Sciatic nerve (tissue), 2 donors: ENCODE results near the gene SREK1. TPM values are rescaled to one million over a fixed set of nuclear protein-coding genes. Genes with fewer than 3 reads are reported as not detected.

Experiments used
- ATAC-seq: fragments of 200-7000 bp; cut with Tn5 transposase; one replicate; pipeline ENCODE4 v1.9.1; 2020; ENCODE audit warnings: mild to moderate bottlenecking, moderate library complexity
- DNase-seq: peaks from one replicate; pipeline ENCODE4 v3.0.0-alpha.2; 2020; ENCODE audit warnings: low spot score
- intact Hi-C: fragments of 100-400 bp; cut with DNase I; formaldehyde crosslinking; loops from one replicate; pipeline ENCODE4 v1.14.2; 2022
- total RNA-seq: library from RNA; stranded (reverse); fragmentation: NEBNext Ultra II Directional; extraction: Animal tissue kit (Norgen Biotek cat#: 25700); gene quantifications from one replicate; pipeline ENCODE4 v1.2.1, GENCODE V29; 2021
- donor health status: DM: no; HTN: no; CAD: no.
- donor health status: DM: no; HTN: no; CAD: no.

SREK1 gene
- total RNA-seq, 1 donor from 2014 or later, result 98.9 TPM

DNA sequence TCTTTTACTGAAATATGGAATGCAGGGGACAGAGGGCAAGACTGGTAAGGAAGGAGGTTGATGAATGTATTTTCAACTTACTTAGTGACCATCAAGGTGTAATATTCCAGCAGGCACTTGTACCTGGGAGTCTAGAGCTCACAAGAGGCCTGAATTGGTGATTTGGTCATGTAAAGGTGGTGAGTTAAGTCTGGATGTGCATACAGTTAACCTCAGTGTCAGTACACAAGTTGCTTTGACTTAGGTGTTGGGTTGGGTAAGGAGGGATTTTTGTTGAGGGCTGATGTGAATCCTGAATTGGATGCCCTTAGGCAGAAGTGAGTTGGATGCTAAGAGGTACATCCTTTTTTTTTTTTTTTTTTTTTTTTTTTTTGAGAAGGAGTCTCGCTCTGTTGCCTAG lies 7.4 kb downstream of the SREK1 start:
- ATAC-seq (no peak), DNase-seq (no peak)
- intact Hi-C loops, result no loop called here

DNA sequence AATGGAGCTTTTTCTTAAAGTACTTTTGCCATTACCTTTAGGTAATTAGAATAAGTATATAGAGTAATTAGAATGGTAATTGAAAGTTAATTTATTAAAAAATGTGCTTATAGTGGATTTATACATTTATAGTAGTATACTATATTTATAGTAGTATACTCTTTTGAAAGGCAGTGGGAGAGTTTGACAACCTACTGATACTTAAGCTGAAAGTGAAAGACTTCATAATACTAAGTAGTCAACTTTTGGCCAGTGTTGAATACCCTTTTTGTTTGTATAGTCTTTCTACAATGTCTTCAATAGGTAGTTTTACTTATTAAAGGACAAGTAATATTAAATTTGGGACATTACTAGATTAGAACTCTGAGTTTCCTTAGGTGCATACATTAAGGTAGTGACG lies 12.9 kb downstream of the SREK1 start:
- ATAC-seq, result no peak
- no peak for DNase-seq
- intact Hi-C loops, result no loop called here

DNA sequence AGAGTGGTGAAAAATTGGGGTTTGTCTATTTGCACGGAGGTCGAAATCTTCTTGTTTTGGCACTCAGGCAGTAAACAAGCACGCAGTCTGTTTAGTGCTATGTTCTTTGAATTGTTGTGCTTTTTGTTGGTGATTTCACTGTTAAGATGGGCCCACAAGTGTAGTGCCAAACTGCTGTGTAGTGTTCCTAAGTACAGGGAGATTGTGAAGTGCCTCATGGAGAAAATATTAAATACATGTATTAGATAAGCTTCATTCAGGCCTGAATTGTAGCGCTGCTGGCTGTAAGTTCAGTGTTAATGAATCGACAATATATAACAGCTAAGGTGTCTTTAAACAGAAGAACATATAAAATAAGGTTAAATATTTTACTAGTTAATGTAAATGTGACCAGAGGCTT lies 17.3 kb downstream of the SREK1 start:
- intact Hi-C loops, result no loop called here
- DNase-seq (no peak), ATAC-seq (no peak)

DNA sequence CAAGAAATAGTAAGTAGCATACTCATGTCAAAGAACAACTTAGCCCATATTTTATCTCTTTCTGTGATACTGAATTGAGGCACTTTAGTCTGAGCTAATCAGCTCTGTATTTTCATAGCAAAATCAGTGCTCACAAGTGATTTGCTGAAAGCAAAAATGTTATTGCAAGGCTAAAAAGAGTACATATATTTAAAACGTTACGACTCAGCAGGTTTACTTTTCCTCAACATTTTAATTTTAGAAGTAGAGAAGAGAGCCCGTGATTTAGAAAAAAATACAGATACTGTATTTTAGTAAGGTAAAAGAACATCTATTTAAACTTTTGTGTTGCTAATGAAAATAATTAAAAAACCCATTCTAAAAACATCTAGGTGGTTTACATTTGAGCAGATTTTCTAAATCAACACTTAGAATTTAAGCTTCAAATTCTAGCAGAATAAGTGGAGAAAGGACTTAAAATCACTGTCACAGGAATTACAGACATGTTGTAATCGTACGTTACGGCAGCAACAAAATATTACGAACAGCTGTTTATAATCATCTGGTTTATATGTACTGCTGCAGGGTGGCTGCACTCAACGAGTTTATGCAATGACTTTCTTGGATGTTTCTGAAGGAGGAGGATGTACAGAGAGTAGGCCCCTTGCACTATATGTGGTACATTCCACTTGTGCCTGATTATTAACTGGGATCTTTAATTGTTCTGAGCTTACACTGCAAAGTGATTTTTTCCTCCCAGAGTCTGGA lies 20.1 kb downstream of the SREK1 start:
- intact Hi-C loops, result no loop called here
- no peak for ATAC-seq

DNA sequence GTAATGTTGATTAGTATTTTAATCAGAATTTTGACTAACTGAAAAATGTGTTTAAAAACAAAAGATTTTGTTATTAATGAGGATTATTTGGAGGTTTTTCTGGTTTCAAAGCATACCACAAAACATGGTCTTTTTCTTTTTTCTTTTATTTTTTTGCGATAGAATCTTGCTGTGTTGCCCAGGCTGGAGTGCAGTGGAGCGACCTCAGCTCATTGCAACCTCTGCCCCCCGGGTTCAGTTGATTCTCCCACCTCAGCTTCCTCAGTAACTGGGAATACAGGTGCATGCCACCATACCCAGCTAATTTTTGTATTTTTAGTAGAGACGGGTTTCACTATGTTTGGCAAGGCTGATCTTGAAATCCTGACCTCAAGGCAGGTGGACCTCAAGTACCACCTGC lies 24.1 kb downstream of the SREK1 start:
- DNase-seq (no peak), ATAC-seq (no peak)
- intact Hi-C loops, result no loop called here

More for the DNA sequence above, 20.1 kb downstream of the SREK1 start:
- no peak for DNase-seq

DNA sequence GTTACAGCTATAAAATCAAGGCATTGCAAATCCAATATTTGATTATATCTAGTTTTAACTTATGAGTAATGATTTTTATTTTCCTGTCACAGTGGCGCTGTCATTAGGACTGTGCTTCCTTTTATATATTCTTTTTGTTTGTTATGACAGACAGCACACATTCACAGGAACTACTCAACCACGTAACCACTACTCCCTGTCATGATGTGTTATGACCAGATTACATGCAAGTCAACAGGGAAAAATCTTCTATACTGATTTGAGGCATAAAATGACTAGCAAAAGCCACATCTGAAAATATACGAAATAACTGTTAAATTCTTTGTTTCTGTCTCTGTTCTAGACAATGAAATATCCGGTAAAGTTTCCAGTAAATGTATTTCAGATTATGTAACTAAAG lies 25.4 kb downstream of the SREK1 start:
- DNase-seq, result no peak
- ATAC-seq, result no peak
- intact Hi-C loops, result no loop called here

DNA sequence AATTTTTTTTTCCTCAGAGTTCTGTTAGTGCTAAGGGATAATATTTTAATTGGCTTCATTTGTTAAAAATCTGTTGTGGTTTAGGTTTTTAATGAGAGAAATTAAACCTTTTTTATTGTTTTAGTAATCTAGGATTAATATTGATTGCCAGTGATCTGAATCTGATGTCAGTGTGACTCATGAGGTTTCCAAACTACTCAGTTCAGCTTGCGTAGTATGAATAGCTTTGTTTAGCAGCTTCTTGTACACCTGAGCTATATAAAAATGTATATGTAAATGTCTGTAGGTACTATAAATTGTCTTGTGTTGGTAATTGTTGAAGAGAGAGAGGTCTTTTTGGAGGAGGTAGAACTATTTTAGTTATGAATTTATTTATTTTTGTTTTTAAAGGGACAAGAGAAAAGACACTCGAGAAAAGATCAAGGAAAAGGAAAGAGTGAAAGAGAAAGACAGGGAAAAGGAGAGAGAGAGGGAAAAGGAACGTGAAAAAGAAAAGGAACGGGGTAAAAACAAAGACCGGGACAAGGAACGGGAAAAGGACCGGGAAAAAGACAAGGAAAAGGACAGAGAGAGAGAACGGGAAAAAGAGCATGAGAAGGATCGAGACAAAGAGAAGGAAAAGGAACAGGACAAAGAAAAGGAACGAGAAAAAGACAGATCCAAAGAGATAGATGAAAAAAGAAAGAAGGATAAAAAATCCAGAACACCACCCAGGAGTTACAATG lies 26.3 kb downstream of the SREK1 start:
- no peak for DNase-seq
- no peak for ATAC-seq
- intact Hi-C loops, result no loop called here

DNA sequence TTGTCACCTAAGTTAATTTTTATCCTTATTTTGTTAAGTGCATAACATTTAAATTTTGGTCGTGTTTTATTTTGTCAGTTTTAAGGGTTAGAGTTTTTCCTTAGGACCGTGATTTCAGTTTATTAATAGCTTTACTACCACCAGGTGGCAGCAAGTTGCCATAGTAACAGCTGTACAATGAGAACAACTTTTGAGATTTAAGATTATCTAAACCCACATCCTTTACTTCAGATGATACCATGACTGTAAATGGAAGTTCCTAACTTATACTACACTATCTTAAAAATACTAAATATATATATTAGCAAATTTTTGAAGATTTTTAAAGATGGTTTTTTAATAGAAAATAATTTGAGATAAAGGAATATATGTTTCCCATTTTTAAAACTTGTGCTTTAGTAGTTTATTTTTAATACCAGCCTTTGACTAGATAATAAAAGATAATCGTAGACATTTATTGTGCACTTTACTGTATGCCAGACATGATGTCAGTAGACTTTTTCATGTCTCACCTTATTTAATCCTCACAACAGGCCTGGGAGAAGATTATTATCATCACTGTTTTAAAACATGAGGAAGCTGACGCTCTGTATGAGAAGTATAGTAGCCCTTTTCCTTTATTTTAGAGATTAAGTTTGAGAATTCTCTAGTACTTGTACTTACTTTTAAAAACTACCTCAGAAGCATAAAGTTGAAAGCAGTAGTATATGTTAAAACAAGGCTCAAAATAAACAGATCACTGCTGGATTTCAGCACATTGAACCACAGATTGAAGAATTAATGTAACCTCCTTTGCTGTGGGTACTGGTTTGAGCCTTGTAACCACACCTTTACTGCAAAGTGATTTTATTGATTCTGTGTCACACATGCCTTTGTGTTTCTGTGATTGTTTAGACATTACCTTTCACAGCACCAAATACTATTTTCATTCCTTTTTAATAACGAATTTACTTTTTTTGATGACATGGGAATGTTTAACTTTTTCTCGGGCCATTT lies 27.5 kb downstream of the SREK1 start:
- DNase-seq (no peak), ATAC-seq (peak; percentile 48)
- intact Hi-C loops, result no loop called here

DNA sequence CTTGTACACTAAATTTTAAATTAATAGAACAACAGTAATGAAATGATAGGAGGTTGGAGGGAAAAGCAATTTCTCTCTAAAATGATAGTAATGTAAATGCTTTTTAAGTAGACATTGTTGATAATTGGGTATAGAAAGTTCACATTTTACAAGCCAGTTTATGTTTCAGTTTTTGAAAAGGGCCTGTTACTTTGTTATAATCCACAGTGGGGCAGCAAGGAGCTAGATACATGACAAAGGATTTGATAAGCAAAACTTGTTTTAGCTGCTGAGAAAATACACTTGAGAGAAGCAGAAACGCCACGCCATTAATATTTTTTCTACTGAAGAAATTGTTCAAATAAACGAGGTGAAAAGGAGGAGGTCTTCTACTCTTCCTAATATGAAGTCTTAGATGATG lies 30.2 kb downstream of the SREK1 start:
- DNase-seq, result no peak
- intact Hi-C loops, result no loop called here
- no peak for ATAC-seq

DNA sequence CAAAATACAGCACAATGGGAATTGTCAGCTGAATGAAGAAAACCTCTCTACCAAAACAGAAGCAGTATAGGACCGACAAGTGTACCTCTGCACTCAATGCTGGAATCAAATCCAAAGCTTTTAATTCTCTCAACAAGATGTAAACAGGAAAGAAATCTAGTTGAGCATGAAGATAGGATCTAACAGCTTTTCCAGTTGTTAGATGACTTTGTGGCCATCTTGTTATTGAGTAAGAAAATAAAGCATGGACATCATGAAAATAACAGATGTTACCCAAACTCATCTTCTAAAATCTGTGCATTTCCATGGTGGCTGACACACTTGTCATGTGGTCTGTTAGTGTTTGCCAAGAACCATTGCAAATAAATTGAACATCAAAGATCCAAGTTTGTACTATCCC lies 34.7 kb downstream of the SREK1 start:
- intact Hi-C loops, result no loop called here
- DNase-seq (no peak), ATAC-seq (no peak)

DNA sequence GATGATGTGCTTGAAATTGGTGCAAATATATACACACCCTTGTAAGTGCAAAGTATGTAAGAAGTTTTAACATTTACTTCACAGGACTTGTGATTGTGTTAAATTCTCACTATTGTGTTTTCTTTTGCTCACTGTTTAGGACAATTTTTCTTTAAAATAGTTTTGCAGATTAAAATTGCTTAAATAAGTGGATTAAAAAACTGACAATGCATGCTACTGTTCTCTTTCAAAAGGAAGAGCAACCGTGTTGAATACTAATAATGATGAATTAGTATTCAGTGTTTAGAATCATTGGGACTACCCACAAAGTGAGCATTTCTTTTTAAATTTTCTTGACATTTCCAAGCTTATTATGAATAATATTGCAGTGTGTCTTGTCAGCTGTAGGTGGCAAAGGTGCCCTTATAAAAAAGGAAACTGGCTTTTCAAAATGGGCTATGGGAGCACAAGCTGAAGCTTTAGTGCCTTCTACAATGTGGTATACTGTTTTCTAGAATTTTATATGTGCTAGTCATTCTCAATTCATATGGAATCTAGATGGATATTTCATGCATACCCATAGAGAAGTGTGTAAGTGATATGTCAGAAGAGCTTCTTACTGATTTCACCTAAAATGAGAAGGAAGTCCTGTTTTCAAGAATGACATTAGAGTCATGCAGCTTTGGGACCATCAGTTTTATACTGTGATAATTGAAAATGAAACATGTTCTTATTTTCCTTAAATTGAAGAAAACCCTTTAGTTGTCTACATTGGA lies 35.4 kb downstream of the SREK1 start:
- intact Hi-C loops, result no loop called here
- DNase-seq, result no peak
- no peak for ATAC-seq

DNA sequence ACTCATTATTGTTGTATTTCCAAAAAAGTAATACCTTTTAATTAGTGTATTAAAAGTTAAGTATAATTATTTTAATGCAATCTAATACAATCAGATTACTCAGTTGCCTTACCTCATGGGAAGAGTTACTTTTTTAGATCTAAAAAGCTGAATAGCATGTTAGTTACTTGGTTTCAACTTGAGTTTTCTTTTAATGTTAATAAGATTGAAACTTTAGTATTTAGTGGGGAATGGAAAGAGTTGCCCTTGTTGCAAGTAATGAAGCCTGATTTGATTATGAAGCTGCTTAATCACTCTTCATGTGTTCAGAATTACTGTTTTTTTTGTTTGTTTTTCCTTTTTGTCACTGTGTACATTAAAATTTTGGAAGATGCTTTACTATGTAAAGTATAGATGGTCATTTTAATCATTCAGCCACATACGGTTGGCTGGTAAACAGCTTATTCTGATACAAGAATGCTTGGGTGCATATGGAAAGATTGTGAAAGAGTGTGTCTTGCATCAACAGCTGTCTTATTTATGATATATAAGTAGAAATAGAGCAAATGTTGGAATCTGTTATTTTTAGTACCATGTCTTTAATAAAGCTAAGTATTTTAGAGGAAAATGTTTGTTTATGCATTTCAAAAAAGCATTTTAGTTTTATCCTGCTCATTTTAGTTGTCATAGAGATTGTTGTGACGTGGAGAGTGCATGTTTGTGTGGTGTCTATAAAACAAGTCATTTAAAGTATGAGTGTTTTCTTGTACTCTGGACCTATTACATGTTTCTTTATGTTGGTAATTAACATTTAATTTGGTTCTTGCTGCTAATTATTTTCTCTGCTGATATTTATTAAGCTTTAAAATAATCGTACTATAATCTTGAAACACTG lies 36.4 kb downstream of the SREK1 start:
- intact Hi-C loops, result no loop called here
- ATAC-seq, result no peak
- DNase-seq, result no peak

DNA sequence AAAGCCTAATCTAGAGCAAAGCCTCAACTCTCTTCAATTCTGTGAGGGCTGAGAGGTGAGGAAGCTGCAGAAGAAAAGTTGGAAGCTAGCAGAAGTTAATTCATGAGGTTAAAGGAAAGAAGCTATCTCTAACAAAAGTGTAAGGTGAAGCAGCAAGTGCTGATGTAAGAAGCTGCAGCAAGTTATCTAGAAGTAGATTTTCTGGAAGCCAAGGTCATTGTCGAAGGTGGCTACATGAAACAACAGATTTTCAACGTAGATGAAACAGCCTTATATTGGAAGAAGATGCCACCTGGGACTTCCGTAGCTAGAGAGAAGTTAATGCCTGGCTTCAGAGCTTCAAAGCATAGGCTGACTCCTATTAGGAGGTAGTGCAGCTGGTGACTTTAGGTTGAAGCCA lies 42.0 kb downstream of the SREK1 start:
- no peak for ATAC-seq
- intact Hi-C loops, result no loop called here
- no peak for DNase-seq

DNA sequence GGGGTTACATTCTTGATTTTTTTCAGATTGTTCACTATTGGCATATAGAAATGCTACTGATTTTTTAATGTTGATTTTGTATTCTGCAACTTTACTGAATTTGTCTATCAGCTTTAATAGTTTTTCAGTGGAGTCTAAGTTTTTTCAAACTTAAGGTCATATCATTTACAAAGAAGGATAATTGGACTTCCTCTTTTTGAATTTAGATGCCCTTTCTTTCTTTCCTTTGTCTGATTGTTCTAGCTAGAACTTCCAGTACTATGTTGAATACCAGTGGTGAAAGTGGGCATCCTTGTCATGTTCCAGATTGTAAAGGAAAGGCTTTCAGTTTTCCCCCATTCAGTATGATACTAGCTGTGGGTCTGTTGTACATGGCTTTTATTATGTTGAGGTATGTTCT lies 49.3 kb downstream of the SREK1 start:
- ATAC-seq, result no peak

DNA sequence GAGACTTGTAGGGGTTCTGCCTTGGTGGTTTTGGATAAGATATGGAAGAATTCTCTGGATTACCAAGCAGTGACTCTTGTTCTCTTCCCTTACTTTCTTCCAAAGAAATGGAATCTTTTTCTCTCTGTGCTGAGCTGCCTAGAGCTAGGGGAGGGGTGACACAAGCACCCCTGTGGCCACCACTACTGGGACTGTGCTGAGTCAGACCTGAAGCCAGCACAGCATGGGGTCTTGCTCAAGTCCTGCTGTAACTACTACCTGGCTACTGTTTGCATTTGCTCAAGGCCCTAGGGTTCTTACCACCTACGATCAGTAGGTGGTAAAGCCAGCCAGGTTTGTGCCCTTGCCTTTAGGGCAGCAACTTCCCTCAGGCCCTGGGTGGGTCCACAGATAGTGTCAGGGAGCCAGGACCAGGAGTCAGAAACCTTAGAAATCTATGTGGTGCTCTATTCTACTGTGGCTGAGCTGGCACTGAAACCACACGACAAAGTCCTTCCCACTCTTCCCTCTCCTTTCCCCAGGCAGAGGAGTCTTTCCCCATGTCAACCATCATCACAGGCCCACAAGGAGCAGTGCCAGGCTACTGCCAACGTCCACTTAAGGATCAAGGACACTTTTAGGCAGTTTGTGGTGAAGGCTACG lies 53.8 kb downstream of the SREK1 start:
- no peak for ATAC-seq
- intact Hi-C loops, result no loop called here
- no peak for DNase-seq

More for the DNA sequence above, 49.3 kb downstream of the SREK1 start:
- no peak for DNase-seq
- intact Hi-C loops, result no loop called here

DNA sequence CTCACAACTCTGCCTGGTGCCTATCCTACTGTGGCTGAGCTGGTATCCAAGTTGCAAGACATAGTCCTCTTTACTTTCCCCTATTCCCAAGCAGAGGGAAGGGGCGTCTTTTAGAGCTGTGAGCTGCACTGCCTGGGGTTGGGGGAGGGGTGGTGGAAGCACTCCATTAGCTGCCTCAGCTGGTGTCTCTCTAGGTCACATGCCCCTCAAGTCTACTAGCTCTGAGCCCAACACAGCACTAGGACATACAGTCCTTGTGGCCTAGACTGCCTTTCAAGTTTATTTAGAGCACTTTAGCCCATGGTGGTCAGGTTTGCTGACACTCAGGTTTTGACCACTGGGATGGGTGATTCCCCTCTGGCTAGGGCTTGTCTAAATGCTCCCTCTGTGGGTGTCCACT lies 54.7 kb downstream of the SREK1 start:
- DNase-seq (no peak), ATAC-seq (no peak)
- intact Hi-C loops, result no loop called here

DNA sequence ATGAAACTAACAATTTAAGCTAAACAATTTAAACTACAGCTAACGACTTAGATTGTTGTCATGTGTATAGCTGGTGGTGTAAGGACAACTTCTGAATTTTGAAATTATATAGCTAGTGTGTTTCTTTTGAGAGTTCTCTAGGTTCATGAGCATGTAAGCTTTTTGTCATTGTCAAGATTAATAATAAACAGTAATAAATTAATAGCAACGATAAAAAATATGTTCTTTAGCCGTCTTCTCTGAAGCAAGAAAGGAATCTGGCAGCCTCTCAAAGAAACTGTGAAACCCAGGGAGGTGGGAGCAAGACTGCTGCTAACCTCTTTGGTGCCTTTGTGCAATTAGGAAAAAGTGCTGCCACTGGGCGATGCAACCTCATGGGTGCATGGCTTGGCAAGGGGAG lies 59.4 kb downstream of the SREK1 start:
- intact Hi-C loops, result no loop called here
- ATAC-seq, result no peak
- no peak for DNase-seq

DNA sequence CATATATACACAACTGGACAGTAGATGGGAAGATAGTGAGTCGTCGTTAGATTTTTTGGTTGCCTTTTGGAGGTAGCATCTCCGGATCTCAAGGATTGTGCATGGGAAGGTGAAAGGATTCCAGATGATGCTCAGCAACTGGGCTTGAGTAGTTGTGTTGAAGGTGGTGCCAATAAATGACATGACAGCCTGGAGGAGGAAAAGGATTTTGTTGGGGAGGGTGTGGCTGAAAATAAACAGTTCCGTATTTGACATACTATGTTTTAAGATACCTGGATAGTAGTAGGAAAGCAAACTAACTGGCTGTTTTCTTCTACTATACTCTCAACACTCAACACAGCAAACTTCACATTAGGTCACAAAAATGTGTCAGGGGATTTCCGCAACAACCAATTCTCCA lies 62.4 kb downstream of the SREK1 start:
- DNase-seq, result no peak
- no peak for ATAC-seq
- intact Hi-C loops, result no loop called here
